Fibroblast of the aortic adventitia (primary cell): ENCODE results near the gene IQCM. TPM values are rescaled to one million over a fixed set of nuclear protein-coding genes. Genes with fewer than 3 reads are reported as not detected.
A peak's percentile ranks its signal among the peaks of the same experiment; 100 is the strongest.

Experiments used
- DNase-seq: peaks from one replicate; pipeline ENCODE4 v3.0.0-alpha.2; 2010; ENCODE audit warnings: low read depth
- H3K4me3 ChIP-seq: 2 replicates; pipeline ENCODE4 v1.5.1; 2011; ENCODE audit warnings: low read depth, mild to moderate bottlenecking, control low read depth, low read length, moderate library complexity
- total RNA-seq: library from RNA; depleted of rRNA; stranded (reverse); fragments of >200 nt; gene quantifications from 2 replicates; pipeline ENCODE4 v1.2.3, GENCODE V29; 2012; ENCODE audit warnings: low replicate concordance
- TF ChIP-seq, protein P1 (sequence below): IDR thresholded peaks from 2 replicates; pipeline ENCODE4 v1.5.1; 2011; ENCODE audit warnings: mild to moderate bottlenecking, low read length, control low read depth, inconsistent platforms; ENCODE audit not compliant: insufficient read depth

The IQCM gene
- total RNA-seq, 1 donor = 0.27 TPM

DNA sequence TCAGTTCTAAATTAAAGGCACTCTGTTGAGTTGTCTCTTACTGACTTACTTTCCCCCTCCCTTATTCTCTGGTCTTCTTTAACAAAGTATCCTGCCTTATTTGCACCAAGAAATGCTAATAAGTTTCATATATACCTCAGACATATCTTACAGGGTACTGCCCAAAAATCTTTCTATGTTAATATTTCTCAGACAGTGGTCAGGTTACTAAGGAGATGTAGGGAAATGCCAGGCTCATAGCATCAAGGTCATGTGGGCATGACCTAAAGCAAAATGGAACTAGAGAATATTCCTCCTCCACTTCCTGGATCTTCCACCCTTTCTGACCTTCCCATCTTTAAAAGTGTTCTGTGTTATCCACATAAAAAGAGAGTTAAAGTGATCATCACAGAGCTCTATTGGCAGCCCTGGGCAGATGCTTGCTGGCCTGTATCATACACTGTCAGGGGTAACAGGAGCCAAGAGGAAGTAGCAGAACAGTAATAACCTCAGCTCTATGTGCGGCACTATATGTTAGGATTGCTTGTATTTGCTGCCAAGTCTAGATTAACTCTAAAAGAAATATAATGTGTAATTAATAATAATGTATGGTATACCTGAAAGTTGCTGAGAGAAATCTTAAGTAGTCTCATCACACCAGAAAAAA lies 74.3 kb downstream of the IQCM start:
- H3K4me3 ChIP-seq = no peak overlapping the region
- TF ChIP-seq, protein P1, sequence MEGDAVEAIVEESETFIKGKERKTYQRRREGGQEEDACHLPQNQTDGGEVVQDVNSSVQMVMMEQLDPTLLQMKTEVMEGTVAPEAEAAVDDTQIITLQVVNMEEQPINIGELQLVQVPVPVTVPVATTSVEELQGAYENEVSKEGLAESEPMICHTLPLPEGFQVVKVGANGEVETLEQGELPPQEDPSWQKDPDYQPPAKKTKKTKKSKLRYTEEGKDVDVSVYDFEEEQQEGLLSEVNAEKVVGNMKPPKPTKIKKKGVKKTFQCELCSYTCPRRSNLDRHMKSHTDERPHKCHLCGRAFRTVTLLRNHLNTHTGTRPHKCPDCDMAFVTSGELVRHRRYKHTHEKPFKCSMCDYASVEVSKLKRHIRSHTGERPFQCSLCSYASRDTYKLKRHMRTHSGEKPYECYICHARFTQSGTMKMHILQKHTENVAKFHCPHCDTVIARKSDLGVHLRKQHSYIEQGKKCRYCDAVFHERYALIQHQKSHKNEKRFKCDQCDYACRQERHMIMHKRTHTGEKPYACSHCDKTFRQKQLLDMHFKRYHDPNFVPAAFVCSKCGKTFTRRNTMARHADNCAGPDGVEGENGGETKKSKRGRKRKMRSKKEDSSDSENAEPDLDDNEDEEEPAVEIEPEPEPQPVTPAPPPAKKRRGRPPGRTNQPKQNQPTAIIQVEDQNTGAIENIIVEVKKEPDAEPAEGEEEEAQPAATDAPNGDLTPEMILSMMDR = no peak
- DNase-seq = no peak

DNA sequence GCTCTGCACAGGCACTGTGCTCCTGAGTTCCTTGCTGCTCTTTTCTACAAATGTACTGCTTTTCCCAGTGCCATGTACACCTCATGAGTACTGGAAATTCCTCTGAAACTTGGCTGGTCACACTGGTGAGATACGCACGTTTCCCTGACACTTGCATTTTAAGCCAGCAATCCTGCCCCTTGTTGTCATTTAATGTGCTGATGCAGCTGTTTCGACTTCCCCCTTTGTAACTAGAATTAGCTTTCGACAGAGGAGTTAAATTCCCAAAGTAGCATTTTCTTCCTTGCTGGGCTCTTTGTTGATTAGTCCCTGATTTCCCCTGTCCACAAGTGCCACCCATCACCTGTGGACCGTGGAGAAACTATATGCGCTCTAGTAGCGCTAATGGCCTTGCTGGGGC lies 77.5 kb downstream of the IQCM start:
- DNase-seq = no peak
- no peak overlapping the region for H3K4me3 ChIP-seq
- TF ChIP-seq, protein P1 = no peak

DNA sequence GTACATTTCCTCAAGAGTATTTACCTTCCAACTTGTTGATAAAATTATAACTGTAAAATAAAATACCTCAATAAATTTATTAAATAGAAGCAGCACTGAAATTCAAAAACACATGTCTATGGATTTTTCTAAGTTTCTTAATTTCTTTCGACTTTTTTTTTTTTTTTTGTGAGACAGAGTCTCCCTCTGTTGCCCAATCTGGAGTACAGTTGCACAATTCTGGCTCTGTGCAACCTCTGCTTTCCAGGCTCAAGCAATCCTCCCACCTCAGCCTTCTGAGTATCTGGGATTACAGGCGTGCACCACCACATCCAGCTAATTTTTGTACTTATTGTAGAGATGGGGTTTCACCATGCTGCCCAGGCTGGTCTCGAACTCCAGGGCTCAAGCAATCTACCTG lies 79.8 kb downstream of the IQCM start:
- peak; percentile 41 for DNase-seq
- TF ChIP-seq, protein P1 = no peak
- no peak overlapping the region for H3K4me3 ChIP-seq

DNA sequence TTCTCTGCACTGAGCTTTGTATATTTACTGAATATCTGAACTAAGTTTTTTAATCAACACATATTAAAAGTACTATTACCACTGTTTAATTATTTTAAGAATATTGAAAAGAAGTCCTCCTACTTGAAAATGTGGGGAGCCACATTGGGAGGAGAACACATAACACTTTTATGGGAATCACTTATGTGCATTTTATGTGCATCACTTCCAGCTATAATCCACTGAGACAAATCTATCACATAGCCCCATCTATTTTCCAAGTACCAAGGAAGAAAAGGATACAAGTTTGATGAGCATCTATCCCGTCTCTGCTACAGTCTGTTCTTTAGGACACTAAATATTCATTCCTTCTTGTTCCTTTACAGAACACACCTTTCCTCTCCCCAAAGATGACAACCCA lies 87.2 kb downstream of the IQCM start:
- DNase-seq = no peak
- H3K4me3 ChIP-seq = no peak overlapping the region
- TF ChIP-seq, protein P1 = no peak

DNA sequence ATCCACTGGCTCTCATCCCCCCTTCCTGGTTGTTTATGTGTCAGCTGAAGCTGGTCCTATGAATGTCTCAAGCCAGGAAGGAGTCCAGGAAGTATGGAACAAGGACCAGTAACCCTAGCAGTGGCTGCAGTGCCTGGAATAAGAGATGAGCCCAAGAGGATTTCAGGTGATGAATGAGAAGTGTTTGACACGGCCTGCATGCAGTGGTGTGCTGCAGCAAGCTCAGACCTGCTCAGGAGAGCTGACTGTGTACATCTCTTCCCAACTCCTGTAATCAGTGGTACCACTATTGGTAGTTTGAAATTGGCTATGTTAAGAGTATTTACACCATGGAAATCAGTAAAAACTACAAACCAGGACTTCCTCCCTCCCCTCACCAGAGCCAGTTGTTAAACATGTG lies 88.0 kb downstream of the IQCM start:
- no peak for DNase-seq
- TF ChIP-seq, protein P1 = no peak
- no peak overlapping the region for H3K4me3 ChIP-seq

DNA sequence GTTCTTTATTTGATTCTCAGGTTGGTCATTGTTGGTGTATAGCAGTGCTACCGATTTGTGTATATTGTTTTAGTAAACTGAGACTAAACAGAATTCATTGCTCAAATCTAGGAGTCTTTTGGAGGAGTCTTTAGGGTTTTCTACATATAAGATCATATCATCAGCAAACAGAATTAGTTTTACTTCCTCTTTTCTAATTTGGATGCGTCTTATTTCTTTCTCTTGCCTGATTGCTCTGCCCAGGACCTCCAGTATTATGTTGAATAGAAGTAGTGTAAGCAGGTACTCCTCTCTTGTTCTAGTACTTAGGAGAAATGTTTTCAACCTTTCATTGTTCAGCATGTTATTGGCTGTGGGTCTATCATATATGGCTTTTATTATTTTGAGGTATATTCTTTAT lies 92.6 kb downstream of the IQCM start:
- H3K4me3 ChIP-seq = no peak overlapping the region
- TF ChIP-seq, protein P1 = no peak
- DNase-seq = no peak

DNA sequence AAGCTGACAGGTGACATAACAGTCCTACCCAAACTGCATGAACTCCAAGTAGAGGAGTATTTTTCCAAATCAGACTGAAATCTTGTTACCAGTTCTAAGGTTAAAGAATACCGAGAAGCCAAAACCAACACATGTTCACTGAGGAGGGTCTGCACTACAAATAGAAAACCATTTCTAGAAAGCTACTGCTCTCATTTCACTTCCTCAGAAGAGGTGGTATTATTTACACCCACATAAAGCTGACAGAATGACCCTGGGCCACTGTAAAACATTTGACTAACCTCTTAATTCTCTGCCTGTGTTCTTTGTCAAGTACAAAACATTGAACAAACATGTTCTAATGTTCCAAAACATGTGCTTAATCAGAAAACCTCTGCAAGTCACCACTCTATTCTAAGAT lies 95.8 kb downstream of the IQCM start:
- TF ChIP-seq, protein P1 = no peak

More for the DNA sequence above, 95.8 kb downstream of the IQCM start:
- H3K4me3 ChIP-seq = no peak overlapping the region
- DNase-seq = no peak
